Measurements from ENCODE around the gene MRPL11. TPM values are rescaled to one million over a fixed set of nuclear protein-coding genes. Genes with fewer than 3 reads are reported as not detected.
"Not testable (repeated sequence)": the region's sequence is repeated elsewhere in the genome, so short reads cannot be mapped to it uniquely, and the experiment has no call there.

MRPL11 gene
- total RNA-seq, 2 donors from 2014 or later = 46.9 to 59.4 TPM

DNA sequence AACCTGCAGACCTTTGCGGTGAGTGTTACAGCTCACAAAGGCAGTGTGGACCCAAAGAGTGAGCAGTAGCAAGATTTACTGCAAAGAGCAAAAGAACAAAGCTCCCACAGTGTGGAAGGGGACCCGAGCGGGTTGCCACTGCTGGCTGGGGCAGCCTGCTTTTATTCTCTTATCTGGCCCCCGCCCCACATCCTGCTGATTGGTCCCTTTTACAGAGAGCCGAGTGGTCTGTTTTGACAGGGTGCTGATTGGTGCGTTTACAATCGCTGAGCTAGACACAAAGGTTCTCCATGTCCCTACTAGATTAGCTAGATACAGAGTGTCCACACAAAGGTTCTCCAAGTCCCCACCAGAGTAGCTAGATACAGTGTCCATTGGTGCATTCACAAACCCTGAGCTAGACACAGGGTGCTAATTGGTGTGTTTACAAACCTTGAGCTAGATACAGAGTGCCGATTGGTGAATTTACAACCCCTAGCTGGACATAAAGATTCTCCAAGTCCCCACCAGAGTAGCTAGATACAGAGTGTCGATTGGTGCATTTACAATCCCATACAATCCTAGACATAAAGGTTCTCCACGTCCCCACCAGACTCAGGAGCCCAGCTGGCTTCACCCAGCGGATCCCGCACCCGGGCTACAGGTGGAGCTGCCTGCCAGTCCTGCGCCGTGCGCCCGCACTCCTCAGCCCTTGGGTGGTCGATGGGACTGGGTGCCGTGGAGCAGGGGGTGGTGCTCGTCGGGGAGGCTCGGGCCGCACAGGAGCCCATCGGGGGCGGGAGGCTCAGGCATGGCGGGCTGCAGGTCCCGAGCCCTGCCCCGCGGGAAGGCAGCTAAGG is 1.7 kb upstream of the MRPL11 start:
- ATAC-seq; DNase-seq; intact Hi-C loops (cut with DNase I, micrococcal nuclease): not testable (repeated sequence)

DNA sequence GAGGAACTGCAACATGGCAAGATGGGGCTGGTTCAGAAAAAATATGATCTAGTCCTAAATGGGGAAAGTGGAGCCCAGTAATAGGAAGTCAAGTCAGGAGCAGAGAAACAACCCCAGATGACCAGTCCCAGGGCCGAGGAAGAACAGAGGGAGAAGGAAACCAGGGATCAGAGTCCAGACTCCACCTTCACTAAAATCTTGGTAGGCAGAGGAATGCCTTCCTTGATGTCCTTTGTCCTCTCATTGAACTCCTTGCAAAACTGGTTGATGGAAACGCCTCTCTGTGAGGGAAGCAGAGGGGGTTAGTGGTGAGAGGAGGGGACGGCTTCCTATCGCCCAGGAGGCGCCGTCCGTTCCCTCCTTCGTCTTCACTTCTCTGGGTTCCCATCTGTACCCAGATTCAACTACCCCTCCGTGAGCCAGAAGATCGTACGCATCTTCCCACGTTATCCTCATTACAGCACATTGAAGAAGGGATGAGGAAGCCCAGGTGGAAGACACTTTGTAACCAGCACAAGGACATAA is 607 bp downstream of the MRPL11 start:
- no peak for DNase-seq
- intact Hi-C loops (cut with DNase I, micrococcal nuclease) = no loop called here
- ATAC-seq = peak; percentile 40

DNA sequence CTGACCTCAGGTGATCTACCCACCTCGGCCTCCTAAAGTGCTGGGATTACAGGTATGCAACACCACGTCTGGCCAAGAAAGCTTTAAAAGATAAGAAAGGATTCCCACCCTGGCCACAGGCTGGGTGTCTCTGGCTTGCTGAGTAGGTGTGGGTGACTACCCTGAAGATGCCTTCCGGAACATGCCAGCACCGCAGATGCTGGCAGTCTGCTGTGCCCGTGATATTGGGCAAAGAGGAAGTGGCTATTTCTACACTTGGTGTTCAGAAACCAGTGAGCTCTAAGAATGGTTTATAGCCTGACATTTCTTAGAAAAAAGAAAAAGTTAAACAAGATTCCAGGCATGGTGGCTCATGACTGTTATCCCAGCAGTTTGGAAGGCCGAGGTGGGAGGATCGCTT is 6.1 kb downstream of the MRPL11 start:
- intact Hi-C loops (cut with DNase I, micrococcal nuclease) = no loop called here
- DNase-seq (no peak), ATAC-seq (no peak)

- ATAC-seq; intact Hi-C loops (cut with DNase I, micrococcal nuclease); DNase-seq: not testable (repeated sequence)
Observed at GRCh38 chr11:66431871-66432329, 6.7 kb downstream of the MRPL11 start.

GRCh38 chr11:66431287-66431686 is 7.4 kb downstream of the MRPL11 start:
- ATAC-seq; intact Hi-C loops (cut with DNase I, micrococcal nuclease): not testable (repeated sequence)

GRCh38 chr11:66429983-66430602 is 8.6 kb downstream of the MRPL11 start:
- intact Hi-C loops (cut with DNase I, micrococcal nuclease) = no loop called here

More at GRCh38 chr11:66431287-66431686, 7.4 kb downstream of the MRPL11 start:
- DNase-seq = not testable (repeated sequence)

DNA sequence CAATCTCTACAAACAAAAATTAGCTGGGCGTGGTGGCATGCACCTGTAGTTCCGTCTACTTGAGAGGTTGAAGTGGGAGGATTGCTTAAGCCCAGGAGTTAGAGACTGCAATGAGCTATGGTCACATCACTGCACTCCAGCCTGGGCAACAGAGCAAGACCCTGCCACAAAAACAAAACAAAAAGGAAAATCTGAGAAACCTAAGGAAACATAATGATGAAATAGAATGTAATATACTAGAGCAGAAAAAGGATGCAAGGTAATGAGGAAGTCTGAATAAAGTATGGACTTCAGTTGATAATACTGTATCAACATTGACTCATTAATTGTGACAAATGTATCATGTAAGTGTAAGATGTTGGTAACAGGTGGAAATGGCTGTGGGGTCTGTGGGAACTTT is 9.7 kb downstream of the MRPL11 start:
- ATAC-seq = no peak
- intact Hi-C loops (cut with DNase I, micrococcal nuclease) = no loop called here
- no peak for DNase-seq

More at GRCh38 chr11:66429983-66430602, 8.6 kb downstream of the MRPL11 start:
- DNase-seq (peak; percentile 51 to 84), ATAC-seq (peak; percentile 84)

GRCh38 chr11:66426314-66426713 is 12.3 kb downstream of the MRPL11 start:
- intact Hi-C loops (cut with DNase I, micrococcal nuclease) = no loop called here
- DNase-seq (no peak), ATAC-seq (no peak)

DNA sequence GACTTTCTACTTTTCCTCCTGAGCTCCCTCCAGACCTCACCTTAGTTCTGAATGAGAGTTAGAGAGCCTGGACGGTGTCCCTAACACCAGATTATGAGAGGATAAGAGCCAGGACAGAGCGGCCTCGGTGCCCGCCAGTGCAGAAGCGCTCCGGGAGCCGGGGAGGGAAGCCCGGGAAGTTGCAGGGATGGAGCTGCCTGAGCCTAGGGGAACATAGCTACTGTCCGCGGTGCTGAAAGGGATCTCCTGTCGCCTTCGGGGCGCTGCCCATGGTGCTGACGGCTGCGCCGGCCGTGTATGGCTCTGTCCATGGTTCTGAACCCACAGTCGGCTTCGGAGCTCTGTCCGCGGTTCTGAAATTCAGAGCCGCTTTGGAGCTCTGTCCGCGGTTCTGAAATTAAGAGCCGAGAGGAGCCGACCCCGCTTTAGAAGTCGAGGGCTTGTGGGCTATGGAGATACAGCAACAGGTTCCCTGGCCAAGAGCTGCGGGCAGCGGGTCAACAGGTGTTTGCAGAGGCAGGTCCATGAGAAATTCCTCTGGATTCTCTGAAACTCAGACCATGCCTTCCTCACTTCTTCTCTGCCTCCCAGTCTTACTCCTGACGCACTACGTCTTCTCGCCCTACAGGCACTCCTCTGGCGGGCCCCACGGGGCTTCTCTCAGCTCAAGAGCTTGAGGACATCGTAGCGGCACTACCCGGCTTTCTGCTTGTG is 17.0 kb downstream of the MRPL11 start:
- ATAC-seq = peak; percentile 98
- intact Hi-C loops (cut with DNase I, micrococcal nuclease) = no loop called here

DNA sequence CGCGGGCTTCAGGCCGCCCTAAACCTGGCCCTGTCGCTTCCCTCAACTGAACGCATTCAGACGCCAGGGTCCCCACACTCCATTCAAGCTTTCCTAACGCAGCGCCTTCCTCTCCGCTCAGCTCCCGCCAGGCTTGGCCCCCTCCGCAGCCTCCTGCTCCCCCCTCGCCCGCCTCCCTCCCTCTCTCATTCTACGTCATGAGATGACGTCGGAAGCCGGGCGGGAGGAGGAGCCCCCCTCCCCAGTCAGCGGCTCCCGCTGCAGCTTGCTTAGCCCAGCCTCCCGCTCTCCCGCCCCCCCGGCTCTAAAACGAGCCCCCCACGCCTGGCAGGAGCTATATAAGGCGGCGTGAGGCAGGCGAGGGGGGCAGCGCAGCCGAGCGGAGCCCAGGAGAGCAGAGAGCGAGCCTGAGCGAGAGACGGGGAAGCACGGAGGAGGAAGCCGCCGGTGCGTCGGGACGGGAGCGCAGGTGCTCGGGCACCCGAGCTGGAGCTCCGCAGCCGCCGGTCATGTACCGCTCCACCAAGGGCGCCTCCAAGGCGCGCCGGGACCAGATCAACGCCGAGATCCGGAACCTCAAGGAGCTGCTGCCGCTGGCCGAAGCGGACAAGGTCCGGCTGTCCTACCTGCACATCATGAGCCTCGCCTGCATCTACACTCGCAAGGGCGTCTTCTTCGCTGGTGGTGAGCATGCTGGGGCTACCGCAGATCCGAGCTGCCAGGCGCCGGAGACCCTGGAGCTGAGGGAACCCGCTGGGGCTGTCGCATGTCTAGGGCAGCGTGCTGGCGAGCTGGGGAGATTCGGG is 17.8 kb downstream of the MRPL11 start, which contains the start of gene NPAS4:
NPAS4 (plus strand) TSS at position 365 of the 806 bp plus-strand sequence; CDS start at position 510, 145 bp downstream.
- intact Hi-C loops (cut with DNase I, micrococcal nuclease) = no loop called here

More for the DNA sequence above, 17.0 kb downstream of the MRPL11 start:
- peak; percentile 85 to 95 for DNase-seq

GRCh38 chr11:66419825-66420224 is 18.8 kb downstream of the MRPL11 start:
- intact Hi-C loops (cut with DNase I, micrococcal nuclease) = no loop called here
- no peak for DNase-seq
- ATAC-seq = no peak

More for the DNA sequence above, 17.8 kb downstream of the MRPL11 start, which contains the start of gene NPAS4:
- DNase-seq = no peak
- ATAC-seq = no peak

DNA sequence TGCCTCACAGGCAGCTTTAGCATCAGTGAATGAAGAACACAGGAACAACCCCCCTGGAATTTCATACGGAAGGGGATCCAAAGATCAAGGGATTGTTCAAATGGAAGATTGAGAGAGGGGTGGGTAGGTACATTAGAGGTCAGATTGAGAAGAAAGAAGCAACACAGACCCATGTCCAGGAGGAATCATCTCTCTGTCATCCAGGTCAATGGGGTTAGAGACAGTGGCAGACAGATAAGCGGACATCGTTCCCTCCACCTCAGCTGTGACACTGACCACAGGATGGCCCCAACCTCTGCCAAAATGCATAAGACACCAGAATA is 19.7 kb downstream of the MRPL11 start:
- no peak for ATAC-seq
- intact Hi-C loops (cut with DNase I, micrococcal nuclease) = no loop called here

DNA sequence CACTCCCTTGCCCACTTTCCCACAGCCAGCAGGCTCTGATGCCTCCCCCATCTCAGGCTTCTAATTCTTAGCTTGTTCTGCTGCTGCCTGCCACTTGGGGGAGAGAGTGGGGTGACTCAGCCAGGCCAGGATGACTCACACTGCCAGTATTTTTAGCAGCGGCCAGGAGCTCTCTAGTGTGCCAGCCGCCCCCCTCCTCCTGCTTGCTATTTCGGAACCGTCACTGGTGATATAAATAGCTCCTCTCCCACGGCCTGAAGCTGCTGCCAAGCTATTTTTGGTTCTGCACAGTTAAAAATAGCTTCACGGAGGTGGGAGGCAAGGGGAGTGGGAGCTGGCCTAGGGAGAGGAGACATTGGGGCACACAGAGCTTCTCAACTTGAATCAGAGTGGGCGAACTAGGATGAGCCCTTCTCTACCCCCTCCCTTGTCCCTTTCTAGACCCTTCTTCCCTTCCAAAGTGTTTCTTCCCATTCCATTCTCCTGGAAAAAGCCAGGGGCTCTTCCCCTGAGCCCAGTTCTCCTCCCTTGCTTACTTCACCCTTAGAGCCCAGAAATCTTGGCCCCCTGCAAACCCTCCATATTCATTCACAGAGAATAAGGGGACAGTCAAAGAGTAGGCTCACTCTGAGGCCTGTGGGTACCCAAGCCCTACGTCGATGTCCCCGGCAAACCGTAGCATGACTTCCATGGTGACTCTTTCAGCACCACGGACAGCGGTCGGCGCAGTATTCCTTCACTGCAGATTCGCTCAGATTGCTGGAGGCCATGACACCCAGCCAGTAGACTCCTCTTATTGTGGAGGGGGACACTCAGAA is 20.3 kb downstream of the MRPL11 start:
- intact Hi-C loops (cut with DNase I, micrococcal nuclease) = no loop called here
- ATAC-seq (peak; percentile 27), DNase-seq (peak; percentile 69 to 72)

More for the DNA sequence above, 19.7 kb downstream of the MRPL11 start:
- no peak for DNase-seq

GRCh38 chr11:66417000-66417399 is 21.6 kb downstream of the MRPL11 start:
- ATAC-seq (no peak), DNase-seq (no peak)
- intact Hi-C loops (cut with DNase I, micrococcal nuclease) = no loop called here

- intact Hi-C loops (cut with DNase I, micrococcal nuclease) = no loop called here
- ATAC-seq (no peak), DNase-seq (no peak)
Observed at GRCh38 chr11:66415423-66415822, 23.2 kb downstream of the MRPL11 start.

GRCh38 chr11:66414120-66414934 is 24.3 kb downstream of the MRPL11 start:
- DNase-seq (no peak), ATAC-seq (no peak)
- intact Hi-C loops (cut with DNase I, micrococcal nuclease) = no loop called here

- ATAC-seq = no peak
- intact Hi-C loops (cut with DNase I, micrococcal nuclease) = no loop called here
- DNase-seq = no peak
Observed at GRCh38 chr11:66413167-66413566, 25.5 kb downstream of the MRPL11 start.

Measured in left colon (tissue), 2 donors.